Thyroid gland (tissue), 4 donors: ENCODE data around the gene ATP4A. TPM values are rescaled to one million over a fixed set of nuclear protein-coding genes. Genes with fewer than 3 reads are reported as not detected.
A peak's percentile ranks its signal among the peaks of the same experiment; 100 is the strongest.

Experiments
- DNase-seq, 2 donors: peaks; one replicate each; pipeline ENCODE4 v3.0.0-alpha.2; 2019
- H3K27ac ChIP-seq, 3 donors: fragments of 200-600 bp; sonication (generic); 1 replicate in 2 of 3; 2 replicates in 1 of 3; pipeline ENCODE4 v1.5.1; 2016 to 2019; ENCODE audit warnings: mild to moderate bottlenecking in 1 of 3, moderate library complexity in 1 of 3
- H3K27me3 ChIP-seq: fragments of 200-600 bp; sonication (generic); one replicate; pipeline ENCODE4 v1.5.1; 2019
- H3K36me3 ChIP-seq, 2 donors: fragments of 200-600 bp; sonication (generic); one replicate each; pipeline ENCODE4 v1.5.1; 2016 to 2019
- H3K4me1 ChIP-seq, 2 donors: fragments of 200-600 bp; sonication (generic); one replicate each; pipeline ENCODE4 v1.5.1; 2017 to 2019
- H3K4me3 ChIP-seq, 3 donors: fragments of 200-600 bp; sonication (generic); replicated peaks in 1 of 3; 1 replicate in 2 of 3; 2 replicates in 1 of 3; pipeline ENCODE4 v1.5.1; 2016; ENCODE audit warnings: mild to moderate bottlenecking in 1 of 3
- H3K9me3 ChIP-seq: fragments of 200-600 bp; sonication (generic); one replicate; pipeline ENCODE4 v1.5.1; 2017
- CTCF ChIP-seq, 6 experiments: fragments of 200-600 bp in 3 of 6; fragments of 450-650 bp in 3 of 6; sonication (generic) in 3 of 6; IDR thresholded peaks; one replicate each; pipeline ENCODE4 v1.5.1; 2016 to 2019; ENCODE audit warnings: antibody characterized with exemption in 6 of 6, mild to moderate bottlenecking in 2 of 6, inconsistent platforms in 1 of 6, moderate library complexity in 1 of 6
- POLR2A ChIP-seq, 2 donors: fragments of 450-650 bp; IDR thresholded peaks; one replicate each; pipeline ENCODE4 v1.6.1; 2017; ENCODE audit warnings: antibody characterized with exemption in 2 of 2, mild to moderate bottlenecking in 2 of 2, moderate library complexity in 1 of 2
- WGBS, 2 donors: methylation state at CpG; one replicate each; pipeline ENCODE4 v1.1.5; 2017; 5-methylcytosine and 5-hydroxymethylcytosine counted together
- intact Hi-C: fragments of 100-400 bp; cut with DNase I; formaldehyde crosslinking; loops from one replicate; pipeline ENCODE4 v1.15.1; 2023
- total RNA-seq, 4 donors: library from RNA; depleted of rRNA; stranded (reverse); fragments of >200 nt; gene quantifications; one replicate each; pipeline ENCODE4 v1.2.3, GENCODE V29; 2016

The ATP4A gene
- total RNA-seq, 4 donors from 2014 or later: 0.27 to 1.9 (median 0.33) TPM

GRCh38 chr19:35555301-35556005 lies 8.0 kb downstream of the ATP4A start:
- intact Hi-C loops: no loop called here
- DNase-seq: no peak
- no peak for TF ChIP-seq POLR2A (IDR thresholded peaks at IDR 0.05)
- TF ChIP-seq CTCF (IDR thresholded peaks at IDR 0.05): no peak
- peaks cover 20 to 60% of the 10 kb centered on the region in 2 donors for H3K4me1 ChIP-seq
- WGBS, 2 donors: 70 to 75% methylated on average over 16 to 18 of the region's 30 CpGs
- H3K9me3 ChIP-seq: no peaks in the 10 kb centered on the region
- H3K27me3 ChIP-seq: peaks cover 7% of the 10 kb centered on the region
- no peaks in the 10 kb centered on the region for H3K36me3 ChIP-seq
- no peak overlapping the region for H3K4me3 ChIP-seq
- no peak overlapping the region for H3K27ac ChIP-seq

GRCh38 chr19:35554076-35554475 lies 9.4 kb downstream of the ATP4A start:
- Histone ChIP-seq H3K4me1 (peaks cover 24 to 72% of the 10 kb centered on the region in 2 donors), H3K4me3 (no peak overlapping the region), H3K27ac (no peak overlapping the region), H3K27me3 (peaks cover 7% of the 10 kb centered on the region), H3K36me3 (no peaks in the 10 kb centered on the region), H3K9me3 (no peaks in the 10 kb centered on the region)
- TF ChIP-seq CTCF (IDR thresholded peaks at IDR 0.05) (no peak), POLR2A (IDR thresholded peaks at IDR 0.05) (no peak)
- peak; percentile 76 to 80 for DNase-seq
- intact Hi-C loops: no loop called here
- 27 to 30% methylated on average over 5 of the region's 5 CpGs for WGBS, 2 donors

- peaks cover 2% of the 10 kb centered on the region for H3K27me3 ChIP-seq
- intact Hi-C loops: no loop called here
- DNase-seq: no peak
Measured at GRCh38 chr19:35553385-35554000, 10.0 kb downstream of the ATP4A start.

GRCh38 chr19:35552534-35553384 lies 10.7 kb downstream of the ATP4A start:
- intact Hi-C loops: no loop called here
- Histone ChIP-seq H3K27ac (no peak overlapping the region), H3K4me3 (no peak overlapping the region), H3K27me3 (no peaks in the 10 kb centered on the region), H3K9me3 (no peaks in the 10 kb centered on the region), H3K4me1 (peaks cover 20 to 66% of the 10 kb centered on the region in 2 donors), H3K36me3 (no peaks in the 10 kb centered on the region)
- TF ChIP-seq POLR2A (IDR thresholded peaks at IDR 0.05): no peak
- no peak for TF ChIP-seq CTCF (IDR thresholded peaks at IDR 0.05)
- no peak for DNase-seq
- 75 to 80% methylated on average over 11 to 13 of the region's 13 CpGs for WGBS, 2 donors

More at GRCh38 chr19:35553385-35554000, 10.0 kb downstream of the ATP4A start:
- TF ChIP-seq CTCF (IDR thresholded peaks at IDR 0.05) (no peak), POLR2A (IDR thresholded peaks at IDR 0.05) (no peak)
- peaks cover 26 to 74% of the 10 kb centered on the region in 2 donors for H3K4me1 ChIP-seq
- no peaks in the 10 kb centered on the region for H3K9me3 ChIP-seq
- H3K27ac ChIP-seq: no peak overlapping the region
- H3K4me3 ChIP-seq: no peak overlapping the region
- H3K36me3 ChIP-seq: no peaks in the 10 kb centered on the region
- 74 to 76% methylated on average over 10 to 14 of the region's 14 CpGs for WGBS, 2 donors
